Heart right ventricle (tissue), 16 donors: ENCODE results near the gene HOGA1. TPM values are rescaled to one million over a fixed set of nuclear protein-coding genes. Genes with fewer than 3 reads are reported as not detected.
A peak's percentile ranks its signal among the peaks of the same experiment; 100 is the strongest.

Experiments used
- ATAC-seq, 8 donors: fragments of 200-7000 bp; cut with Tn5 transposase; one replicate each; pipeline ENCODE4 v1.9.1; 2020; ENCODE audit warnings: mild to moderate bottlenecking in 8 of 8, moderate library complexity in 8 of 8, moderate number of reproducible peaks in 1 of 8
- DNase-seq, 2 donors: peaks; one replicate each; pipeline ENCODE4 v3.0.0-alpha.2; 2020
- H3K27ac ChIP-seq, 10 donors: fragments of 200-600 bp; sonication (generic) in 2 of 10; one replicate each; pipeline versions ENCODE4 v1.5.0 to v1.8.0; 2020 to 2022; ENCODE audit warnings: mild to moderate bottlenecking in 3 of 10
- H3K27me3 ChIP-seq, 7 donors: fragments of 200-600 bp; one replicate each; pipeline ENCODE4 v1.8.0; 2021 to 2022; ENCODE audit warnings: mild to moderate bottlenecking in 2 of 7
- H3K36me3 ChIP-seq, 9 donors: fragments of 200-600 bp; sonication (generic) in 1 of 9; one replicate each; pipeline versions ENCODE4 v1.5.0 to v1.8.0; 2020 to 2022; ENCODE audit warnings: mild to moderate bottlenecking in 2 of 9
- H3K4me1 ChIP-seq, 9 donors: fragments of 200-600 bp; sonication (generic) in 1 of 9; one replicate each; pipeline versions ENCODE4 v1.5.0 to v1.8.0; 2020 to 2022; ENCODE audit warnings: mild to moderate bottlenecking in 4 of 9
- H3K4me3 ChIP-seq, 10 donors: fragments of 200-600 bp; sonication (generic) in 2 of 10; one replicate each; pipeline versions ENCODE4 v1.5.0 to v1.8.0; 2020 to 2022; ENCODE audit warnings: mild to moderate bottlenecking in 7 of 10, moderate library complexity in 2 of 10
- H3K9me3 ChIP-seq, 11 donors: fragments of 200-600 bp in 10 of 11; sonication (generic) in 2 of 11; one replicate each; pipeline versions ENCODE4 v1.5.0 to v1.8.0; 2013 to 2022; ENCODE audit warnings: mild to moderate bottlenecking in 2 of 11, control low read depth in 1 of 11, moderate library complexity in 1 of 11
- CTCF ChIP-seq, 9 donors: fragments of 200-600 bp; sonication (generic) in 2 of 9; IDR thresholded peaks; one replicate each; pipeline versions ENCODE4 v1.5.0 to v1.8.0; 2021 to 2022; ENCODE audit warnings: antibody characterized with exemption in 9 of 9, mild to moderate bottlenecking in 5 of 9, moderate library complexity in 1 of 9
- WGBS, 2 donors: extraction: QIAGEN DNeasy Blood & Tissue Kit; methylation state at CpG; one replicate each; pipeline ENCODE4 v1.1.7; 2013; ENCODE audit warnings: inconsistent platforms in 1 of 2; 5-methylcytosine and 5-hydroxymethylcytosine counted together
- intact Hi-C, 10 donors: fragments of 100-400 bp; cut with DNase I; formaldehyde crosslinking; loops; one replicate each; pipeline versions ENCODE4 v1.11.1 to v1.14.2; 2022
- polyA plus RNA-seq, 2 donors: library from polyadenylated mRNA; stranded (reverse); fragments of 200-250 nt; gene quantifications; one replicate each; pipeline ENCODE4 v1.2.3, GENCODE V29; 2013
- total RNA-seq, 10 donors: library from RNA; stranded (reverse); fragmentation: NEBNext Ultra II Directional in 3 of 10; extraction: Animal tissue kit (Norgen Biotek cat#: 25700) in 3 of 10; gene quantifications; one replicate each; pipeline versions ENCODE4 v1.2.1 to v1.2.4, GENCODE V29; 2021 to 2023
- donor health status: Arrhythmogenic right ventricular cardiomyopathy.
- donor health status: ischemic (EF 13 %, LVEDD 7.1; RV severe dilation, severe dysfunction).
- donor health status: healthy with polysubstance abuse.
- donor health status: DM: no; HTN: yes; CAD: no.
- donor health status: DM: no; HTN: no; CAD: no.
- donor health status: ischemic (EF 25% LVEDD 6.9; RV normal size, moderate dysfunction).
- donor health status: ischemic (EF 25% LVEDD 5.7; RV mildly dilated, moderate dysfunction).
- donor health status: healthy.
- donor health status: DM: yes; HTN: yes; CAD: no.
- donor health status: Ischemic cardiomyopathy.
- donor health status: ischemic (EF 35%, LVEDD 5.7; RV mildly dilated, moderate dysfunction).
- donor health status: nonischemic (EF 11% LVEDD 7.7; RV severe dilation, severe dysfunction).
- donor health status: DM: yes; HTN: yes; CAD: no.
- donor health status: PGD.
- donor health status: ischemic (EF 29% LVEDD 5.4; RV normal size, mild dysfunction).
- donor health status: nonischemic (EF 23%, LVEDD 6.1; RV moderate dilation, normal function).

The HOGA1 gene
- total and polyA plus RNA-seq, 12 donors = 8.9 to 58.3 (median 18.1) TPM

- TF ChIP-seq CTCF (IDR thresholded peaks at IDR 0.05) = no peak
- Histone ChIP-seq H3K27me3 (no peaks in the 10 kb centered on the region), H3K36me3 (no peaks in the 10 kb centered on the region), H3K27ac (no peak overlapping the region), H3K4me1 (peaks cover 0 to 11% (median 4%) of the 10 kb centered on the region in 9 donors), H3K9me3 (no peaks in the 10 kb centered on the region), H3K4me3 (no peak overlapping the region)
- no peak for DNase-seq
- intact Hi-C loops = no loop called here
- ATAC-seq = no peak
- WGBS, 2 donors = 90 to 96% methylated on average over 1 of the region's 1 CpG
Measured at GRCh38 chr10:97623277-97623676, 39.1 kb downstream of the HOGA1 start.

- peak in 3 of 8 donors; percentile 23 to 70 (median 25) for ATAC-seq
Measured at GRCh38 chr10:97627731-97628130, 43.5 kb downstream of the HOGA1 start.

DNA sequence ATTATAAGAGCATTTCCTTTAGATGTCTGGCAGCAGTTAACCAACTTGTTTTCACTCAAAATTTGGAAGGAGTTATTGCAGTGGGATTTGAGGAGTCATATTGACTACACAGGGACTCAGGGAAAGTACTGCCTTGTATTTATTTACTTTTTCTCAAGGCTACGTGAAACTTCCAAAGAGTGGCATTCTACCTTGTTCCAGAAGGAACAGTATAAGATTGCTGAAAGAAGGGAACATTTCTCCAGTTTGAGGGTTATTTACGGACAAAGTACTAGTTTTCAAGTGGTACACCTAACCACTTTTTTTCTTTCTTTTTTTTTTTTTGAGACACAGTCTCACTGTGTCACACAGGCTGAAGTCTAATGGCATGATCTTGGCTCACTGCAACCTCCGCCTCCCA, 44.0 kb downstream of the HOGA1 start:
- Histone ChIP-seq H3K9me3 (no peaks in the 10 kb centered on the region), H3K27me3 (no peaks in the 10 kb centered on the region), H3K4me1 (peaks cover 0 to 20% (median 7%) of the 10 kb centered on the region in 9 donors), H3K4me3 (no peak overlapping the region), H3K36me3 (no peaks in the 10 kb centered on the region), H3K27ac (peak overlapping the region in 3 of 10 donors; percentile 20 to 53 (median 45))
- no peak for DNase-seq
- no peak for TF ChIP-seq CTCF (IDR thresholded peaks at IDR 0.05)
- ATAC-seq = no peak
- intact Hi-C loops = no loop called here
- WGBS, 2 donors = 88 to 89% methylated on average over 3 of the region's 3 CpGs

More at GRCh38 chr10:97627731-97628130, 43.5 kb downstream of the HOGA1 start:
- Histone ChIP-seq H3K4me3 (no peak overlapping the region), H3K36me3 (no peaks in the 10 kb centered on the region), H3K27ac (peak overlapping the region in 3 of 10 donors; percentile 20 to 53 (median 45)), H3K27me3 (no peaks in the 10 kb centered on the region), H3K4me1 (peaks cover 0 to 18% (median 6%) of the 10 kb centered on the region in 9 donors), H3K9me3 (no peaks in the 10 kb centered on the region)
- no peak for TF ChIP-seq CTCF (IDR thresholded peaks at IDR 0.05)
- DNase-seq = no peak
- intact Hi-C loops = no loop called here
- 40 to 43% methylated on average over 4 of the region's 4 CpGs for WGBS, 2 donors

DNA sequence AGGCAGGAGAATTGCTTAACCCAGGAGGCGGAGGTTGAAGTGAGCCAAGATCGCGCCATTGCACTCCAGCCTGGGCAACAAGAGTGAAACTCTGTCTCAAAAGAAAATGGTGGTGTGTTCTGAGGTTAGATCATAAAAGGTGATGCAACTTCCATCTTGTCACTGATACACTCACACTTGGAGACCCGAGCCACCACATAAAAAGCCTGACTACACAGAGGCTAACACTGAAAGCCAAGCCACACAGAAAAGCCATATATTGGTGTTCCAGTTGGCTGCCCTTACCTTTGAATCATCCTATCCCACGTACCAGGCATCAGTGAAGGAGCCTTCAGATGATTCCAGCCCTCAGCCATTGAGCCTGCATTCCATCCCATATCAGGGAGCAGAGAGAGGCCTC, 45.1 kb downstream of the HOGA1 start:
- ATAC-seq = no peak

More for the DNA sequence above, 45.1 kb downstream of the HOGA1 start:
- Histone ChIP-seq H3K4me1 (peaks cover 0 to 24% (median 11%) of the 10 kb centered on the region in 9 donors), H3K27me3 (no peaks in the 10 kb centered on the region), H3K9me3 (no peaks in the 10 kb centered on the region), H3K36me3 (no peaks in the 10 kb centered on the region), H3K4me3 (no peak overlapping the region), H3K27ac (no peak overlapping the region)
- WGBS, 2 donors = 96 to 100% methylated on average over 5 of the region's 5 CpGs
- intact Hi-C loops = no loop called here
- no peak for TF ChIP-seq CTCF (IDR thresholded peaks at IDR 0.05)
- no peak for DNase-seq
